K562 (cell line): ENCODE data around the gene TSPAN3. TPM values are rescaled to one million over a fixed set of nuclear protein-coding genes. Genes with fewer than 3 reads are reported as not detected.
A peak's percentile ranks its signal among the peaks of the same experiment; 100 is the strongest.

Experiments
- EGR1 ChIP-seq: fragments of 450-650 bp; conservative IDR thresholded peaks from 2 replicates; pipeline ENCODE4 v1.6.1; 2017; ENCODE audit warnings: mild to moderate bottlenecking
- REST ChIP-seq, 2 experiments: fragments of 450-650 bp; formaldehyde crosslinking in 1 of 2; IDR thresholded peaks; 2 replicates each; pipeline versions ENCODE4 v1.4.0 to v1.6.1; 2014 to 2020; ENCODE audit warnings: mild to moderate bottlenecking in 2 of 2, borderline replicate concordance in 1 of 2, low read depth in 1 of 2
- STAG1 ChIP-seq: sonication (generic); formaldehyde crosslinking; IDR thresholded peaks from 2 replicates; pipeline ENCODE4 v1.5.0; 2020; ENCODE audit warnings: missing genetic modification reagents, borderline replicate concordance
- ZNF121 ChIP-seq: sonication (generic); formaldehyde crosslinking; conservative IDR thresholded peaks from 2 replicates; pipeline ENCODE4 v1.8.0; 2022; ENCODE audit warnings: missing genetic modification reagents
- polyA plus RNA-seq, 8 experiments: library from polyadenylated mRNA; depleted of rRNA in 4 of 8; stranded (reverse) in 5 of 8; unstranded in 3 of 8; fragments of >200 nt; fragmentation: Nextera tagmentation in 2 of 8; fragmentation: Illumina TruSeq in 1 of 8; extraction: Ambion mirVana in 2 of 8; extraction: Trizol in 1 of 8; gene quantifications; 2 replicates each; pipeline versions ENCODE4 v1.2.1 to v1.2.3, GENCODE V29; 2011 to 2014; ENCODE audit warnings: inconsistent platforms in 1 of 8, missing spikeins in 1 of 8
- total RNA-seq, 7 experiments: library from RNA; depleted of rRNA in 6 of 7; stranded (reverse); fragments of >200 nt in 6 of 7; fragmentation: Illumina TruSeq in 2 of 7; extraction: Trizol in 2 of 7; gene quantifications; 2 replicates each; pipeline versions ENCODE4 v1.2.1 to v1.2.3, GENCODE V29; 2011 to 2021; ENCODE audit warnings: low replicate concordance in 1 of 7
- TF ChIP-seq, protein P1 (sequence below): IDR thresholded peaks from 3 replicates; pipeline ENCODE4 v1.6.1; 2011; ENCODE audit warnings: borderline replicate concordance, mild to moderate bottlenecking; ENCODE audit not compliant: insufficient read length, insufficient read depth

The TSPAN3 gene
- total and polyA plus RNA-seq, 9 of the 15 experiments (the other 6 are each of a cell fraction or from before 2014, with no cell fraction given), result 14.3 to 144 (median 71.1) TPM

DNA sequence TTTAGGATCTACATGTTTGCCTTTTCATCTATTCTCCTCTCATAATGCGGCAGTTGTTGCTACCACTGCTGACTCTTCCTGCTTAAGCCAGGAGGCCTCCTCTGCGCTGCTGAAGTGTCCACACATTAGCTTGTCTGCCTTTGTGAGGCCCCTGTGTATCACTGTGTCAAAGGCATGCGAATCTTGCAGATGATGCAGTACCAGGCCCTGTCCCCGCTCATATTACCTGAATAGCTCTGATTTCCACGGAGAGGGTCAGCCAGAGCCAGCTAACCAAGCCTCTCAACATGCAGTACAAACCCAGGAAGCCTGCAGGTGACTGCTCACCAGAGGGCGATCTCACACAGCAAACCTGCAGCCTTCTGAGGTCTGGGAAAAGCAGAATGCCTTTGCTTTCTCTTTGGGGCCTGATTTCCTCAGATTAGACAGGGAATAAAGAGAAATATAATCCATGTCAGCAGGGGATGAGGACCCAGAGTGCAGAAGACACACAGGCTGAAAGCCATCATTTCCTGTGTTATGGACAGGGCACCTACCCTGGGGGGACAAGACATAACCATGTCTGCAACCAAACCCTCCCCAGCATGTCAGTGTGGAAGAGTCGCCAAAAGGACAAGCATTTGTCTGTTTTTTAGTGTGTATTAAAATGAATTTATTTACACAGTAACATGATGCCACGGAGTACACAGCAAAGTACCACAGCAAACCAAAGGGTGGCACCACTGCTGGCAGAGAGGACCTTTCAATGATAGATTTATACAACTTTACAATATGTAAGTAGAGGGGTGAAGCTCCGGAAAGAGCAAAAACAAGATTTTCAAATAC, 36.8 kb upstream of the TSPAN3 start (continued):
- no peak for TF ChIP-seq ZNF121 (CRISPR knock-in tag)
- TF ChIP-seq EGR1, result no peak
- peak; percentile 74 for TF ChIP-seq REST (IDR thresholded peaks at IDR 0.05; ENCODE audit: borderline replicate concordance)
- no peak for TF ChIP-seq REST (CRISPR knock-in tag; IDR thresholded peaks at IDR 0.05; ENCODE audit: low read depth)
- TF ChIP-seq, protein P1, sequence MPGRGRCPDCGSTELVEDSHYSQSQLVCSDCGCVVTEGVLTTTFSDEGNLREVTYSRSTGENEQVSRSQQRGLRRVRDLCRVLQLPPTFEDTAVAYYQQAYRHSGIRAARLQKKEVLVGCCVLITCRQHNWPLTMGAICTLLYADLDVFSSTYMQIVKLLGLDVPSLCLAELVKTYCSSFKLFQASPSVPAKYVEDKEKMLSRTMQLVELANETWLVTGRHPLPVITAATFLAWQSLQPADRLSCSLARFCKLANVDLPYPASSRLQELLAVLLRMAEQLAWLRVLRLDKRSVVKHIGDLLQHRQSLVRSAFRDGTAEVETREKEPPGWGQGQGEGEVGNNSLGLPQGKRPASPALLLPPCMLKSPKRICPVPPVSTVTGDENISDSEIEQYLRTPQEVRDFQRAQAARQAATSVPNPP, result no peak
- peak; percentile 55; the same call in 1 of the 2 replicates for TF ChIP-seq STAG1
